ENCODE results near the gene SUSD1.

DNA sequence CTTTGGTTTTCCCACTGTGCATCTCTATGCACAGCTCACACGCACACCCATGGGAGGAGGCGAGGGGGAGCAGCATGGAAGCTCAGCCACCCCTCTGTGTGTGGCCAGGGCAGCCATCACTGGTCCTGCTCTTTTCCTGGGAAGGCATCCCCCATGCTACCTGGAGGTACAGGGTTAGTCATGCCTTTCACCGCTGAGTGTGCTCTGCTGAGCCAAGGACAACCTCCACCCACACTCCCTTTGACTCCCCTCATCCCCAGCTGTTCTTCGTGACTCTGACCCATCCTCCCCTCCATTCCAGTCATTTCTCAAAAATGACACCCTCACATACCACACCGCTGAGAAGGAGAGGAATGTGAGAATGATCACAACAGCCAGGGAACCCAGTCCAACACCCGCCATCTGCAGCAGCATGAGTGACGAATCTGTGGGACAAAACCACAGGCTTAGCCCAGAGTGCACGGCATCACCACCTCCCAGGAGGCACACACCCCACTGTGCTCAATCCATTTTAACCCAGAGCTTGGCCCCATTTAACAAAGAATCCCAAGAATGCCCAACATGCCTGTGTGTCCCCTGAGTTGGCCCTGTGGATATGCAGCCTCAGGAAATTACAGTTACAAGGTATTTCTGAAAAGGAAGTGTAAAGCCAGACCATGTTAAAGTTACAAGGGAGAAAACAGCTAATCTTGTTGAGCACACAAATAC lies 133.4 kb downstream of the SUSD1 start:
- no peak for TF ChIP-seq CTCF (IDR thresholded peaks at IDR 0.05)
- peak; percentile 18 to 34 (median 33) for TF ChIP-seq POLR2AphosphoS5 (IDR thresholded peaks at IDR 0.05)
- TF ChIP-seq POLR2A (IDR thresholded peaks at IDR 0.05) = no peak

All from transverse colon (tissue), 4 donors.